Right lobe of liver (tissue), 4 donors: ENCODE results near the gene MPP2.

ENCODE experiments used
- CTCF ChIP-seq, 4 donors: fragments of 200-600 bp in 3 of 4; fragments of 450-650 bp in 1 of 4; IDR thresholded peaks; one replicate each; pipeline versions ENCODE4 v1.5.1 to v1.8.0; 2016 to 2022; ENCODE audit warnings: antibody characterized with exemption in 4 of 4, mild to moderate bottlenecking in 2 of 4
- POLR2A ChIP-seq: fragments of 450-650 bp; IDR thresholded peaks from one replicate; pipeline ENCODE4 v1.6.1; 2017; ENCODE audit warnings: antibody characterized with exemption, mild to moderate bottlenecking
- donor health status: DM: no; HTN: no; CAD: no.
- donor health status: DM: no; HTN: no; CAD: no.
- donor health status: DM: no; HTN: yes; CAD: no.

DNA sequence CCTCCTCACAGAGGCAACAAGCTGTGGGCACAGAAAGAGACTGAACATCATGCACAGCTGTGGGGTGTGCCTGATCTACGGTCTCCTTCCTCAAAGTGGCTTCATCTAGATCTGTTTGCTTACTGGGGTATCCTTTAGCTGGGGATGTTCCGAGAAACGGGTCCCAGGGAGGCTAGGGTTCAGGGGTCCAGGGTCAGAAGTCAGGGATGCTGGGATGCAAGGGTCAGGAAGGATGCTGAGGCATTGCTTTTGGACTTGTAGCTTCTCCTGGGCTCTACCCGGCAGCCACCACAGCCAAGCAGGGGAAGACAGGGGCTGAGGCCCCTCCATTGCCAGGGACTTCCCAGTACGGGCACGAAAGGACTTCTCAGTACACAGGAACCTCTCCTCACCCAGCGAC is 53.8 kb downstream of the MPP2 start:
- TF ChIP-seq POLR2A (no peak), CTCF (IDR thresholded peaks at IDR 0.05) (no peak)
